ENCODE data around the gene PITPNC1. TPM values are rescaled to one million over a fixed set of nuclear protein-coding genes. Genes with fewer than 3 reads are reported as not detected.

Gene PITPNC1
- total RNA-seq, 1 donor from 2014 or later = 12.4 TPM

DNA sequence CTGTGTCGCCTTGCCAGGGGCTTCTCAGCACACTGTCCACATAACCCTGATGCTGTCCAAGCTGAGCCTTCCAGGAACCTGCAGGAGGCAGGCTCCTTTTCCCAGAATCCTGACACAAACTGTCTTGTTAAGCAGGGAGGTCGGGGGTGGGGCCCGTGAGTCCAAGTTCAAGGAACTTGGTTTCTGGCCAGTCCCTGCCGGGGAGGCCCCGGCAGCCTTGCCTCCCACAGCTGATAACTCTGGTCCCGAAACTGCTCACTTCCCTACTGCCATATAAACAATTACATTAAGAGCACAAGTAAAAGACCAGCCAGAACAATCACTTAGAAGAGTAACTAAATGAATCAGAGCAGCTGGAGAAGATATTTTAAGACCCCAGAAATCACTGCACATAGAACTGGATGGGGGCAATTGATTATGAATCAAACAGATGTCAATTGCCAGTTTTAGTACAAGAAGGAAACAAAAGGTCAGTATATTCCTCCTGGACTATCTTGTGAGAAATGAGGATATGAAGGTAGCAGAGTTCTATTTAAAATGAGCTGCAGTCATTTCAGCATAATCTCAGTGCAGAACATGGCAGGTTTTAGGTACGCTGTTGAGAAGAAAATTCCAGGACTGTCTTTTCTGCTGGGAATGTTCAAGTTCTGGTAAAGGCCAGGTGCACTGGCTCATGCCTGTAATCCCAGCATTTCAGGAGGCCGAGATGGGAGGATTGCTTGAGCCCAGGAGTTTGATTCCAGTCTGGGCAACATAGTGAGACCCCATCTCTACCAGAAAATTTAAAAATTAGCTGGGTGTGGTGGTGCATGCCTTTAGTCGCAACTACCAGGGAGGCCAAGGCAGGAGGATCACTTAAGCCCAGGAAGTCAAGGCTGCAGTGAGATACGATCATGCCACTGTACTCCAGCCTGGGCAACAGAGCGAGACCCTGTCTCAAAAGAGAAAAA lies 169.8 kb downstream of the PITPNC1 start:
- Histone ChIP-seq H3K9me3 (ENCODE audit: insufficient read depth, low read depth, low read length) (no peaks in the 10 kb centered on the region), H3K4me1 (ENCODE audit: insufficient read depth, low read length) (no peaks in the 10 kb centered on the region), H3K27ac (ENCODE audit: low read depth, low read length) (no peak overlapping the region), H3K4me3 (ENCODE audit: insufficient read depth, low read depth, low read length) (no peak overlapping the region), H3K4me2 (ENCODE audit: low read length) (no peak overlapping the region), H2AFZ (ENCODE audit: low read depth, low read length) (no peak overlapping the region), H3K36me3 (ENCODE audit: insufficient read depth, low read length) (no peaks in the 10 kb centered on the region), H3K9ac (ENCODE audit: low read length) (no peak overlapping the region), H4K20me1 (ENCODE audit: insufficient read depth, low read length) (no peaks in the 10 kb centered on the region), H3K27me3 (ENCODE audit: insufficient read depth, low read length) (no peaks in the 10 kb centered on the region), H3K79me2 (ENCODE audit: insufficient read depth, low read length) (no peaks in the 10 kb centered on the region)
- no peaks in the 10 kb centered on the region for H3K27me3 Mint-ChIP-seq (ENCODE audit: low read depth, unreplicated experiment)
- H3K9me3 Mint-ChIP-seq (ENCODE audit: unreplicated experiment) = no peaks in the 10 kb centered on the region
- peaks cover 5% of the 10 kb centered on the region for H3K4me1 Mint-ChIP-seq (ENCODE audit: low read depth, unreplicated experiment)
- H3K36me3 Mint-ChIP-seq (ENCODE audit: low read depth, unreplicated experiment) = no peaks in the 10 kb centered on the region
- FAIRE-seq (no peak), DNase-seq (ENCODE audit: low read depth) (peak; percentile 33)
- H3K27ac Mint-ChIP-seq (ENCODE audit: unreplicated experiment) = peak overlapping the region; percentile 23
- no peak for TF ChIP-seq EZH2 (IDR thresholded peaks at IDR 0.05; ENCODE audit: insufficient read depth, low read length)
- TF ChIP-seq, protein P1, sequence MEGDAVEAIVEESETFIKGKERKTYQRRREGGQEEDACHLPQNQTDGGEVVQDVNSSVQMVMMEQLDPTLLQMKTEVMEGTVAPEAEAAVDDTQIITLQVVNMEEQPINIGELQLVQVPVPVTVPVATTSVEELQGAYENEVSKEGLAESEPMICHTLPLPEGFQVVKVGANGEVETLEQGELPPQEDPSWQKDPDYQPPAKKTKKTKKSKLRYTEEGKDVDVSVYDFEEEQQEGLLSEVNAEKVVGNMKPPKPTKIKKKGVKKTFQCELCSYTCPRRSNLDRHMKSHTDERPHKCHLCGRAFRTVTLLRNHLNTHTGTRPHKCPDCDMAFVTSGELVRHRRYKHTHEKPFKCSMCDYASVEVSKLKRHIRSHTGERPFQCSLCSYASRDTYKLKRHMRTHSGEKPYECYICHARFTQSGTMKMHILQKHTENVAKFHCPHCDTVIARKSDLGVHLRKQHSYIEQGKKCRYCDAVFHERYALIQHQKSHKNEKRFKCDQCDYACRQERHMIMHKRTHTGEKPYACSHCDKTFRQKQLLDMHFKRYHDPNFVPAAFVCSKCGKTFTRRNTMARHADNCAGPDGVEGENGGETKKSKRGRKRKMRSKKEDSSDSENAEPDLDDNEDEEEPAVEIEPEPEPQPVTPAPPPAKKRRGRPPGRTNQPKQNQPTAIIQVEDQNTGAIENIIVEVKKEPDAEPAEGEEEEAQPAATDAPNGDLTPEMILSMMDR (IDR thresholded peaks at IDR 0.05; ENCODE audit: insufficient read depth, low read depth, low read length) = no peak
- H3K4me3 Mint-ChIP-seq (ENCODE audit: unreplicated experiment) = no peak overlapping the region

DNA sequence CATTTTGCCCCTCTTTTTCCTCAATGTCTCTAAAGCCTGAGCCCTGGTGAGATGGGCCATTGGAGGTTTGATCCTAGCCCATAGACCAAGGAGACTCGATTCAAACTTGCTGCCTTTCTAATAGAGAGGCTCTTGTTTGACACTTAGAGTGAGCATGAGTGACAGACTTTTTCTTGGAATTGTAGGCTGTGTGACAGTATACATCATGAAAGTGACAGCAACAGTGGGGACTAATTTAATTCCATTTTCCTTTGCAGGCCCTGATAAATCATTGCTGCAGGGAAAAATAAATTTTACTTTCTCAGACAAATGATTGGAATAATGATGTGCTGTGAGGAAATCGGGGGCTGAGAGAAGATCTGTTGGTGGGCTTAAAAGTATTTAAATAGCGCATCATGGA lies 171.6 kb downstream of the PITPNC1 start:
- H3K9ac ChIP-seq (ENCODE audit: low read length) = no peak overlapping the region
- FAIRE-seq = no peak
- H3K27ac ChIP-seq (ENCODE audit: low read depth, low read length) = no peak overlapping the region

More for the DNA sequence above, 171.6 kb downstream of the PITPNC1 start:
- no peaks in the 10 kb centered on the region for H3K9me3 ChIP-seq (ENCODE audit: insufficient read depth, low read depth, low read length)
- Mint-ChIP-seq H3K36me3 (ENCODE audit: low read depth, unreplicated experiment) (no peaks in the 10 kb centered on the region), H3K27me3 (ENCODE audit: low read depth, unreplicated experiment) (no peaks in the 10 kb centered on the region), H3K9me3 (ENCODE audit: unreplicated experiment) (no peaks in the 10 kb centered on the region), H3K4me3 (ENCODE audit: unreplicated experiment) (no peak overlapping the region), H3K27ac (ENCODE audit: unreplicated experiment) (no peak overlapping the region), H3K4me1 (ENCODE audit: low read depth, unreplicated experiment) (peaks cover 5% of the 10 kb centered on the region)
- H3K27me3 ChIP-seq (ENCODE audit: insufficient read depth, low read length) = no peaks in the 10 kb centered on the region
- H3K36me3 ChIP-seq (ENCODE audit: insufficient read depth, low read length) = no peaks in the 10 kb centered on the region
- no peak for DNase-seq (ENCODE audit: low read depth)
- H3K4me2 ChIP-seq (ENCODE audit: low read length) = no peak overlapping the region
- no peak overlapping the region for H2AFZ ChIP-seq (ENCODE audit: low read depth, low read length)
- TF ChIP-seq, protein P1 (IDR thresholded peaks at IDR 0.05; ENCODE audit: insufficient read depth, low read depth, low read length) = no peak
- no peak for TF ChIP-seq EZH2 (IDR thresholded peaks at IDR 0.05; ENCODE audit: insufficient read depth, low read length)
- H3K79me2 ChIP-seq (ENCODE audit: insufficient read depth, low read length) = no peaks in the 10 kb centered on the region
- no peak overlapping the region for H3K4me3 ChIP-seq (ENCODE audit: insufficient read depth, low read depth, low read length)
- H4K20me1 ChIP-seq (ENCODE audit: insufficient read depth, low read length) = no peaks in the 10 kb centered on the region
- H3K4me1 ChIP-seq (ENCODE audit: insufficient read depth, low read length) = no peaks in the 10 kb centered on the region
